22Rv1 (cell line): ENCODE measurements around the gene SLC46A3.

Experiments used
- ZFX ChIP-seq: fragments of 450-650 bp; IDR thresholded peaks from 2 replicates; pipeline ENCODE4 v1.6.1; 2017; ENCODE audit warnings: antibody characterized with exemption, borderline replicate concordance
- TF ChIP-seq, protein P1 (sequence below): fragments of 450-650 bp; IDR thresholded peaks from 2 replicates; pipeline ENCODE4 v1.5.1; 2017; ENCODE audit warnings: mild to moderate bottlenecking

DNA sequence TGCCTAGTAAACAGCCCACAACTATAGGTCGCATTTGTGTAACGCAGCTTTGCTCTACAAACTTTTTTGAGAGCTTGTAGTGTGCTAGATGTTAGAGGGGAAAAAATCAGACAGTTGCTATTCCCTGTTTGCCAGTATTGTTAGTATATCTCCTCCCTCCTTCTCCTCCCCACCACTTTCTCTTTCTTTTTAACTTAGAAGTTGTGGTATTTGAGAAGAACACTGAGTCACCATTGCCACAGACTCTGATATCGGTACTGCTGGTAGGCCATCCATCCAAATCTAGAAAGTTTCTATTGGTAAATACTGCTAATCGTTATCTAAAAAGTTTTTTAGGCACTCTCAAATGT, 59.2 kb downstream of the SLC46A3 start:
- TF ChIP-seq, protein P1, sequence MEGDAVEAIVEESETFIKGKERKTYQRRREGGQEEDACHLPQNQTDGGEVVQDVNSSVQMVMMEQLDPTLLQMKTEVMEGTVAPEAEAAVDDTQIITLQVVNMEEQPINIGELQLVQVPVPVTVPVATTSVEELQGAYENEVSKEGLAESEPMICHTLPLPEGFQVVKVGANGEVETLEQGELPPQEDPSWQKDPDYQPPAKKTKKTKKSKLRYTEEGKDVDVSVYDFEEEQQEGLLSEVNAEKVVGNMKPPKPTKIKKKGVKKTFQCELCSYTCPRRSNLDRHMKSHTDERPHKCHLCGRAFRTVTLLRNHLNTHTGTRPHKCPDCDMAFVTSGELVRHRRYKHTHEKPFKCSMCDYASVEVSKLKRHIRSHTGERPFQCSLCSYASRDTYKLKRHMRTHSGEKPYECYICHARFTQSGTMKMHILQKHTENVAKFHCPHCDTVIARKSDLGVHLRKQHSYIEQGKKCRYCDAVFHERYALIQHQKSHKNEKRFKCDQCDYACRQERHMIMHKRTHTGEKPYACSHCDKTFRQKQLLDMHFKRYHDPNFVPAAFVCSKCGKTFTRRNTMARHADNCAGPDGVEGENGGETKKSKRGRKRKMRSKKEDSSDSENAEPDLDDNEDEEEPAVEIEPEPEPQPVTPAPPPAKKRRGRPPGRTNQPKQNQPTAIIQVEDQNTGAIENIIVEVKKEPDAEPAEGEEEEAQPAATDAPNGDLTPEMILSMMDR: no peak
- TF ChIP-seq ZFX: no peak
